ENCODE data around the gene BCL7A.

DNA sequence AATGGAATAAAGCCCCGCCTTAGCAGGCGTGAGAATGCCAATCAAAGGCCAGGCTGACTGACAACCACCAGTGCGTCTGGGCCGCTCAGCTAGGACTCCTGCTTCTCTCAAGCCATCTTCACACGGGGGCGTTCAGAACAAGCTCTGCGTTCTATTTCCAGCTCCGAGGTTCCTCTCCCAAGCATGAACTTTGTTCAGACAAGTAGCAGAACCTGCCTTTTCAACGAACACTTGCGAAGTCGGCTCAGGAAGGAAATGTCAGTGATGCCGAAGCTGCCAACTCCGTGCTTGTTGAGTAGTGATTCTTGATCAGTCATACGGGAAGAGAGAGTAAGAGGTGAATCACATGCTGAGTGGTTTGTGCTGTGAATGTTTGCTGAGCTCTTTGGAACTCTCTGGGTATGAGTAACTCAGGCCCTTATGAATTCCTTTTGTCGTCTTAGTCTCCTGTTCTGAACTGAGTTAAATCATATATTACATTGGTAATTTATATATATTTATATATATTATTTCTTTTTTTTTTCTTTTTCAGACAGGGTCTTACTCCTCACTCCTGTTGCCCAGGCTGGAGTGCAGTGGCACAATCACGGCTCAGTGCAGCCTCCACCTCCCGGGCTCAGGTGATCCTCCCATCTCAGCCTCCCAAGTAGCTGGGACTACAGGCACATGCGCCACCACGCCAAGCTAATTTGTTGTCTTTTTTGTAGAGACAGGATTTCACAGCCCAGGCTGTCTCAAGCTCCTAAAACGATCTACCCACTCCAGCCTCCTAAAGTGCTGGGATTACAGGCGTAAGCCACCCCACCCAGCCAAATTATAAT, 29.4 kb upstream of the BCL7A start:
- TF ChIP-seq POLR2AphosphoS5 (IDR thresholded peaks at IDR 0.05) (peak in 1 of 3 donors; percentile 9), POLR2A (IDR thresholded peaks at IDR 0.05) (no peak), EP300 (IDR thresholded peaks at IDR 0.05) (no peak)
- TF ChIP-seq, protein P1, sequence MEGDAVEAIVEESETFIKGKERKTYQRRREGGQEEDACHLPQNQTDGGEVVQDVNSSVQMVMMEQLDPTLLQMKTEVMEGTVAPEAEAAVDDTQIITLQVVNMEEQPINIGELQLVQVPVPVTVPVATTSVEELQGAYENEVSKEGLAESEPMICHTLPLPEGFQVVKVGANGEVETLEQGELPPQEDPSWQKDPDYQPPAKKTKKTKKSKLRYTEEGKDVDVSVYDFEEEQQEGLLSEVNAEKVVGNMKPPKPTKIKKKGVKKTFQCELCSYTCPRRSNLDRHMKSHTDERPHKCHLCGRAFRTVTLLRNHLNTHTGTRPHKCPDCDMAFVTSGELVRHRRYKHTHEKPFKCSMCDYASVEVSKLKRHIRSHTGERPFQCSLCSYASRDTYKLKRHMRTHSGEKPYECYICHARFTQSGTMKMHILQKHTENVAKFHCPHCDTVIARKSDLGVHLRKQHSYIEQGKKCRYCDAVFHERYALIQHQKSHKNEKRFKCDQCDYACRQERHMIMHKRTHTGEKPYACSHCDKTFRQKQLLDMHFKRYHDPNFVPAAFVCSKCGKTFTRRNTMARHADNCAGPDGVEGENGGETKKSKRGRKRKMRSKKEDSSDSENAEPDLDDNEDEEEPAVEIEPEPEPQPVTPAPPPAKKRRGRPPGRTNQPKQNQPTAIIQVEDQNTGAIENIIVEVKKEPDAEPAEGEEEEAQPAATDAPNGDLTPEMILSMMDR (IDR thresholded peaks at IDR 0.05) = no peak

Data from stomach (tissue), 4 donors.